Fibroblast of lung (primary cell): ENCODE measurements around the gene RTP1. TPM values are rescaled to one million over a fixed set of nuclear protein-coding genes. Genes with fewer than 3 reads are reported as not detected.

Source experiments
- DNase-seq, 2 donors: peaks; one replicate each; pipeline versions ENCODE4 v3.0.0 to v3.0.0-alpha.2; 2010; ENCODE audit warnings: low read depth in 2 of 2
- H2AFZ ChIP-seq: 2 replicates; pipeline ENCODE4 v1.5.1; 2012; ENCODE audit warnings: low read length, control low read depth, inconsistent platforms
- H3K27ac ChIP-seq: 2 replicates; pipeline ENCODE4 v1.5.1; 2011; ENCODE audit warnings: low read length, control low read depth; ENCODE audit not compliant: insufficient read depth
- H3K27me3 ChIP-seq: 2 replicates; pipeline ENCODE4 v1.5.1; 2011; ENCODE audit warnings: mild to moderate bottlenecking, low read length; ENCODE audit not compliant: control insufficient read depth, insufficient read depth
- H3K36me3 ChIP-seq: 2 replicates; pipeline ENCODE4 v1.5.1; 2011; ENCODE audit warnings: low read length; ENCODE audit not compliant: control insufficient read depth, insufficient read depth
- H3K4me1 ChIP-seq: 2 replicates; pipeline ENCODE4 v1.5.1; 2011; ENCODE audit warnings: low read length; ENCODE audit not compliant: control insufficient read depth, insufficient read depth; ENCODE audit errors: extremely low read depth
- H3K4me2 ChIP-seq: 2 replicates; pipeline ENCODE4 v1.5.1; 2011; ENCODE audit warnings: low read length, control low read depth; ENCODE audit not compliant: insufficient read depth; ENCODE audit errors: extremely low read depth
- H3K4me3 ChIP-seq, 4 experiments: fragments of 200-600 bp in 1 of 4; sonication (generic) in 1 of 4; replicated peaks in 1 of 4; 2 replicates each; pipeline ENCODE4 v1.5.1; 2011 to 2016; ENCODE audit warnings: low read length in 4 of 4, low read depth in 3 of 4, mild to moderate bottlenecking in 3 of 4, control low read depth in 2 of 4, inconsistent platforms in 1 of 4, mixed read lengths in 1 of 4; ENCODE audit not compliant: insufficient read depth in 1 of 4; ENCODE audit errors: control extremely low read depth in 1 of 4
- H3K79me2 ChIP-seq: 2 replicates; pipeline ENCODE4 v1.5.1; 2012; ENCODE audit warnings: mild to moderate bottlenecking, low read length, inconsistent platforms; ENCODE audit not compliant: control insufficient read depth, insufficient read depth
- H3K9ac ChIP-seq: 2 replicates; pipeline ENCODE4 v1.5.1; 2011; ENCODE audit warnings: mild to moderate bottlenecking, low read length, control low read depth; ENCODE audit not compliant: insufficient read depth
- H3K9me3 ChIP-seq: 2 replicates; pipeline ENCODE4 v1.5.1; 2012; ENCODE audit warnings: low read depth, low read length; ENCODE audit not compliant: control insufficient read depth, insufficient read depth
- H4K20me1 ChIP-seq: 2 replicates; pipeline ENCODE4 v1.5.1; 2011; ENCODE audit warnings: low read length; ENCODE audit not compliant: control insufficient read depth, insufficient read depth; ENCODE audit errors: extremely low read depth
- CTCF ChIP-seq, 2 donors: IDR thresholded peaks in 1 of 2; conservative IDR thresholded peaks in 1 of 2; 1 replicate in 1 of 2; 2 replicates in 1 of 2; pipeline ENCODE4 v1.5.1; 2011 to 2012; ENCODE audit warnings: low read length in 2 of 2, control low read depth in 1 of 2, inconsistent platforms in 1 of 2, low read depth in 1 of 2, mild to moderate bottlenecking in 1 of 2
- EZH2 ChIP-seq: IDR thresholded peaks from 2 replicates; pipeline ENCODE4 v1.5.1; 2012; ENCODE audit warnings: low read length, control low read depth, mild to moderate bottlenecking; ENCODE audit errors: missing control alignments
- polyA plus RNA-seq, 2 donors: library from polyadenylated mRNA; depleted of rRNA in 1 of 2; stranded (reverse) in 1 of 2; unstranded in 1 of 2; fragments of >200 nt; gene quantifications; 2 replicates each; pipeline ENCODE4 v1.2.1, GENCODE V29; 2011 to 2012; ENCODE audit warnings: missing spikeins in 1 of 2
- total RNA-seq: library from RNA; depleted of rRNA; stranded (reverse); fragments of >200 nt; gene quantifications from 2 replicates; pipeline ENCODE4 v1.2.1, GENCODE V29; 2014

RTP1 gene
- total and polyA plus RNA-seq, 2 donors (not counting 1 experiment from before 2014, with no cell fraction given) = under 0.01 TPM; not detected in 1

GRCh38 chr3:187222801-187223200 lies 25.5 kb downstream of the RTP1 start:
- no peaks in the 10 kb centered on the region for H3K79me2 ChIP-seq
- no peaks in the 10 kb centered on the region for H3K9me3 ChIP-seq
- H3K36me3 ChIP-seq = no peaks in the 10 kb centered on the region
- H3K9ac ChIP-seq = no peak overlapping the region
- no peak for DNase-seq
- H3K4me1 ChIP-seq = peaks cover 7% of the 10 kb centered on the region
- H3K27ac ChIP-seq = no peak overlapping the region
- H3K4me2 ChIP-seq = no peak overlapping the region
- H3K4me3 ChIP-seq = no peak overlapping the region
- no peaks in the 10 kb centered on the region for H3K27me3 ChIP-seq
- H4K20me1 ChIP-seq = no peaks in the 10 kb centered on the region
- no peak for TF ChIP-seq EZH2
- no peak for TF ChIP-seq CTCF (conservative IDR thresholded peaks at IDR 0.05 in 1 of 2, IDR thresholded peaks at IDR 0.05 in 1 of 2; ENCODE audit: low read depth in 1 of 2, low read length in 2 of 2)
- no peak overlapping the region for H2AFZ ChIP-seq

GRCh38 chr3:187223799-187224198 lies 26.5 kb downstream of the RTP1 start:
- Histone ChIP-seq H3K4me2 (no peak overlapping the region), H3K4me1 (peaks cover 11% of the 10 kb centered on the region), H2AFZ (no peak overlapping the region), H3K9ac (no peak overlapping the region), H4K20me1 (no peaks in the 10 kb centered on the region), H3K27ac (no peak overlapping the region), H3K36me3 (no peaks in the 10 kb centered on the region), H3K27me3 (no peaks in the 10 kb centered on the region), H3K9me3 (no peaks in the 10 kb centered on the region), H3K79me2 (no peaks in the 10 kb centered on the region), H3K4me3 (no peak overlapping the region)
- no peak for TF ChIP-seq EZH2
- no peak for TF ChIP-seq CTCF (conservative IDR thresholded peaks at IDR 0.05 in 1 of 2, IDR thresholded peaks at IDR 0.05 in 1 of 2; ENCODE audit: low read depth in 1 of 2, low read length in 2 of 2)
- DNase-seq = peak in 1 of 2 donors; percentile 41

GRCh38 chr3:187227658-187228258 lies 30.5 kb downstream of the RTP1 start:
- TF ChIP-seq CTCF (conservative IDR thresholded peaks at IDR 0.05 in 1 of 2, IDR thresholded peaks at IDR 0.05 in 1 of 2; ENCODE audit: low read depth in 1 of 2, low read length in 2 of 2) (no peak), EZH2 (no peak)
- peak overlapping the region; percentile 37 for H3K4me2 ChIP-seq
- H2AFZ ChIP-seq = no peak overlapping the region

More at GRCh38 chr3:187227658-187228258, 30.5 kb downstream of the RTP1 start:
- no peaks in the 10 kb centered on the region for H3K27me3 ChIP-seq
- no peaks in the 10 kb centered on the region for H3K36me3 ChIP-seq
- no peaks in the 10 kb centered on the region for H3K9me3 ChIP-seq
- peaks cover 11% of the 10 kb centered on the region for H3K4me1 ChIP-seq
- H3K4me3 ChIP-seq = no peak overlapping the region
- DNase-seq = peak; percentile 50 to 87
- H3K27ac ChIP-seq = peak overlapping the region; percentile 21
- no peaks in the 10 kb centered on the region for H4K20me1 ChIP-seq
- no peak overlapping the region for H3K9ac ChIP-seq
- H3K79me2 ChIP-seq = no peaks in the 10 kb centered on the region
